GM19468 (cell line): ENCODE data around the gene PLD1.

ENCODE experiments used
- ATAC-seq: cut with Tn5 transposase; IDR thresholded peaks from one replicate; pipeline ENCODE4 v1.9.1; 2021; ENCODE audit warnings: mild to moderate bottlenecking, moderate library complexity, moderate number of reproducible peaks; ENCODE audit not compliant: unreplicated experiment; ENCODE audit errors: extremely low read depth

Gene PLD1

DNA sequence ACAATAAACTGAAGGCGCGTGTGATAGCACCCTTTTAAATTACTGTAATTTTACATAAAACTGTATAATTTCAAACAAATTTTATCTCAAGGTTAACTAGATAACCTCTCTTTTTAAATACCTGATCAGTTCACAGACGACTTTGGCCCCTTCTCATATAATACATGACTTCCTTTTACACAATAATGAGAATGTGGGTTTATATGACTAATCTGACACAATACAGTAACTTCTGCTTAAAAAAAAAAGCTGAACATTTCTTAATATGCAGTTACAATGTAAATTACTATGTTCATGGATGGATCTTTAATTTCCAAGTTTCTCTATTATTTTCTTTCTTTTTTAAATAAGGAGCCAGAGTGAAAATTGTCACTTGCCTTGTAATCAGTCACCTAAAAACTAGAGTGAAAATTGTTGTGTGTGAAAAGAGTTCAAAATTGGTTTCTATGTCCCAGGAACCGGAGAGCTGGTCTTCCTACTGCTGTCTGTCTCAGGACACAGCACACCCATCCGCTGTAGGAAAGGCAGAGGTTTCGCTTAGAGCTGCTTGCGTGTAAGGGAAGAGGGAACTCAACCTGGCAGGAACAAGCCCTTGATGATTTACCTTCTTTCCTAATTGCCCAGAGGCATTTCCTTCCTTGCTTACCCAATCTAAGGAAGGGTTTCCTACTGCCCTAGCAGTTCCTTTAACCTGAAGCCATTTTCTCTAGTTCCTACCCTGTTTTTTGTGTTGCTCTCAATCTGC, 33.3 kb downstream of the PLD1 start:
- no peak for ATAC-seq

- no peak for ATAC-seq
Observed at GRCh38 chr3:171776411-171776810, 33.9 kb downstream of the PLD1 start.

GRCh38 chr3:171775943-171776342, 34.3 kb downstream of the PLD1 start:
- ATAC-seq: no peak

DNA sequence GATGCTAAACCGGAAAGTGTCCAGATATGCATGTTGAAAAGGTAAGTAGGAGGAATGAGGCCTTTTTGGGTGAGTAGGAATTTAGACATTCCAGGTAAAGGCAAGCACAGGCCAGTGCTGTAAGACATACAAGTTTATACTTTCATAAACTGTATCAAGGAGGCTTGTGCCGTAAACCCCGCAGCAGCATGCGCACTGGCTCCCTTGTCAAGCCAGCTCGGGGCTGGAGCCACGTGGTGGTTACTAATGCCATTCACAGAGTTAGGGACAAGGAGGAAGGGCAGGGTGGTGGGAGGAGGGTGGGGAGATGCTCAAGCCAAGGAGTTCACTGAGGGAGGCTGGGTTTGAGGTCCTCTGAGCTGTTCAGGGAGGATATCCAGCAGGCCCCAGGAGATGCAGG, 35.8 kb downstream of the PLD1 start:
- ATAC-seq: no peak

GRCh38 chr3:171772427-171773056, 37.7 kb downstream of the PLD1 start:
- ATAC-seq: no peak

DNA sequence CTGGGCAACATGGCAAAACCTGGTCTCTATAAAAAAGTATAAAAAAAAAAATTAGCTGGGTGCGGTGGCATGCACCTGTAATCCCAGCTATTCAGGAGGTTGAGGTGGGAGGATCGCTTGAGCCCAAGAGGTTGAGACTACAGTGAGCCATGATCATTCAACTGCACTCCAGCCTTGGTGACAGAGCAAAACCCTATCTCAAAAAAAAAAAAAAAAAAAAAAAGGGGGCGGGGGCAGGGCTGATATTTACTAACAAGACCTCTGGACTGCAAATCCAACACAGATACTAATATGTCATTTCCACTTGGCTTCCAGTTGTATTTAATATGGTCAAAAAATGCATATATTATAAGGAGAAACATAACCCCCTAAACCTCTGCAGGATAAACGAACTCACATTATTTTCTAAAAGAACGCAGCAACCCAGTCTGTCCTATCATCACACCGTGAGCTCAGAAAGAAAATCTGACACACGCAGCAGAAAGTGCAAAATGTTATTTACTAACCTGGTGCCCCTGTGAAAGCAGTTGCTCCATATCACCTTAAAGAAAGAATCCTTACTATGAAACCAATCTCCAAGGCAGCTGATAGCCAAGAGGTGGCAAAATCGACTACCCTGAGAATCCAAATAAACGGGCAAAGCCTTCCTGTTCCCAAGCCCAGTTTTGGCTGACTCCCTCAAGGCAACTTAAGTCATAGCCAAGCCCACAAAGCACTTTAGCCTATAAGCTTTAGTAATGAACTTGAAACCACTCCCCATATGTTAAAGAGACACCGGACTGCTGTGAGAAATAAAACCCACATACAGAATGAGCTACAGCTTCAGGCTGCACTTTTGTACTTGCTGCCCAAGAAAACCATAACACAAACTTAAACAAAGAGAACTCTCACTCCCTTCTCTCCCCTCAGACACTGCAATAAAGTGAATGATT, 39.3 kb downstream of the PLD1 start:
- no peak for ATAC-seq

GRCh38 chr3:171769461-171769860, 40.8 kb downstream of the PLD1 start:
- no peak for ATAC-seq

DNA sequence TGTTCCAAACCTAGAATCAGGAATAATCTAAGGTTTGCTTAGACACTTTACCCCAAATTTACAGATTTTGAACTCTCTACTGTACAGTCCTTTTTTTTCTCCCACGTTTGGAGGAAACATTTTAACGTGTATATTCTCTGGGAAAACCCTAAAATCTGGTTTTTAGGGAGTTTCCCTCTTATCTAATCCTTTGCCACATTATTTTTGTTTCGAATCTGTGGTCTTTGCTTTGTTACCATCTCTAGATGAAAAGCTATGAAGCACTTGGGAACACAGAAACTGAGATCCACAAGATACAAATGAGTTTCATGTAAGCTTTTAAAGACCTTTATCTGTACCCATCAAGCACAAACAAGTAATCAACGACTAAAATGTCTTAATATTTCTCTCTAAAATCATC, 41.3 kb downstream of the PLD1 start:
- no peak for ATAC-seq

DNA sequence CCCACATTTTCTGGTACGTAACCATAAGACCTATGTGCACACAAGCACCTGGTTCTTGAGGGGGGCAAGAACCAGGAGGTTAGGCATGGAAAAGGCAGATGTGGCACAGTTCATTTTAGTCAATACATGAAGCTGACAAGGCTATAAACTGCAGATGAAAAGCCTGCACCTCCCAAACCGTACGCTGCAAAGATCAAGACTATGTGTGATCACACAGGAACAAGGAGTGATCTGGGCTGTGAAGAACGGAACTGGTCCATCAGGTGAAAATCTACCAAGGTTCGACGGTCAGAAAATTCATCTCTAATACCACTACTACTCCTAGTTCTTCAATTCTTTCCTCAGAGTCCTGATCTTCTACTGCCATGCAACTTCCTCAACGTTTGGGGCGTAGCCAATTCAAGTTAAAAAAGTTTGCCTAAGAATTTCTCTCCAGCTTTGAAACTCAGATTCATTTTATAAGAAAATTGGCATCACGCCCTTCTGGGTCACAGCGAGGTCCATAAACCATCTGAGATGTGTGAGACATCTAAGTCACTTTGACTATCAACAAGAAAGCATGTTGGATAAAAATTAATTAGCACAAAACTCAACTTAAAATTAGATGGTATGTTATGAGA, 41.9 kb downstream of the PLD1 start:
- ATAC-seq: no peak

DNA sequence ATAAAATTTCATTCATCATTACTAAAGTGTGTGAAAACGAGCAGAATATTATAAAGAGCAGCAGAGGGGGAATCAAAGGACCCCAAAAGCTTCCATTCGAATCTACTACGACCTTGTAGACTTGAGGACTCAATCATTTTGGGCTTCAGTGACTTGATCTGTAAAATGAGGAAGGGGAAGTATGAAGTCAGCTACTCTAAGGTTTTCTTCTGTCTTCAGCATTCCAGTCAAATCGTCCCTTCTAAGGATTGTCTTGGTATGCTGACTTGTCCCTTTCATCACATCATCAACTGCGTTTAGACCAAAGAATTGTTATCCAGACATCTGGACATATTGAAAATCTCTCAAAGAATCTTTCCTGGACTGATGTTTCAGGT, 44.8 kb downstream of the PLD1 start:
- no peak for ATAC-seq

DNA sequence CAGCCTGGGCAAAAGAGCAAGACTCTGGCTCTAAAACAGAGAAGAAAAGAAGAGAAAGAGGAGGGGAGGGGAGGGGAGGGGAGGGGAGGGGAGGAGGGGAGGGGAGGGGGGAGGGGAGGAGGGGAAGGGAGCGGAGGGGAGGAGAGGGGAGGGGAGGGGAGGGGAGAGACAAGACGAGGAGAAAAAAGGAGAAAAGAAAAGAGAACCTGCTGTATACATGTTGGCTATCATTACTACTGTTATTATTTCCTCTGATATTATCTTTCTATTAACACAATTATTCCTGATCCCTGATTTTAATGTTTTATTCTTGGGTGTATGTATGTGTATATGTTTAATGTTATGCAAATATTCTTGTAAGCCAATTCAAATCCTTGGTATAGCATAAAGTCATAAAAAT, 46.9 kb downstream of the PLD1 start:
- ATAC-seq: no peak

DNA sequence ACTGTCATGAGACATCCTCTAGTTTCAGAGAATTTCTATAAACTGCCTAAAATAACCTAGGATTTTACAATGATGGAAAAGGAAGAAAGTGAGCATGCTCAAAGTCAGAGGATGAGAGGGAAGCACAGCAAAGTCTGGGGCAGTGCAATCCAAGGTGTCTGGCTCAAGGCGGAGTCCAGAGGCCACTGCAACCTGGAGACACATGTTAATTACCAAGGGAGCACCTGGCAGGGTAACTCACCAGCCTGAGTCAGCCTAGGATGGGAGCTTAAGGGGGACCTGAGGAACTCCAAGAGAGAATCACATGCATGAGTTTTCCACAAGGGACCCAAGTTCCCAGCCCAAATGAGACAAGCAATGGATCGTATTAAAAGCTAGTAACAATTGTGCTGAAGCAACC, 49.8 kb downstream of the PLD1 start:
- ATAC-seq: no peak

- no peak for ATAC-seq
Observed at GRCh38 chr3:171758109-171758508, 52.2 kb downstream of the PLD1 start.

- no peak for ATAC-seq
Observed at GRCh38 chr3:171757361-171758034, 52.8 kb downstream of the PLD1 start.

DNA sequence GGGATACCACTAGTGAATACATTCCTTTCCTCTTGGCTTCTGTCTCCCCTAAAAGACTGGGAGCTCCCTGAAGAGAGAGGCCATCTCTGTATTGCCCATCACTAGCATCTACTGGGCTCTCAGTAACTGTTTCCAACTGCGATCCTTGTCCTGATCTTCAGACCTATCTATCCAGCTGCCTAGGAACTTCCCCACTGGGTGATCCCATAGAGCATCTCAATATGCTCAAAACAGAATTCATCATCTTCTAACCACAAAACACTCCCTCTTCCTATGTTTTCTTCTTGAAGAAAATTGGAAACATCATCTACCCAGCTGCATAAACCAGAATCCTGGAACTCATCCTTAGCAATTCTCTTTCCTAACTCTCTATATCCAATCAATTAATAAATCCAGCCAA, 54.6 kb downstream of the PLD1 start:
- no peak for ATAC-seq

DNA sequence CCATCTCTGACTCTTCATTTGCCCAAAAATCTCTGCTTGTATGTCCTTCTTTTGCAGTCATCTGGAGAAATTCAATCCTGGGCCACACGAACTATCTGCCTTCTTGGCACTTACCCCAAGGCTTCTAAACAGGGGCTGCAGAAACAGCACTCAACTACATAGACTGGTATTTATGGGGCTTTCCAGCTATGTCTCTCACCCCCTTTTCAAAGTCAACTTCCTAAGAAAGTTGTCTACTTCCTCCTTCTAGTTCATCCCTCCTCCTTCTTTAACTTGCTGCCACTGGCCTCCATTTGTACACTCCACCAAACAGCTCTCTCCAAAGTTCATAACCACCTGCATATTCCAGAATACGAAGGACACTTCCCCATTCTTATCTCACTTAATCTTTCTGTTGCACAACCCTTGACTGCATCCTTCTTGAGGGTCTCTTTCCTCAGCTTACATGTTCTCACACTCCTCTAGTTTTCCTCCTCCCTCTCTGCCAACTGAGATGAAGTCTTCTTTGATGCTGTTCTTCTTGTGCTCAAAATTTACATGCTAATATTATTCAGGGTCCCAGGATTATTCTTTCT, 55.2 kb downstream of the PLD1 start:
- no peak for ATAC-seq

DNA sequence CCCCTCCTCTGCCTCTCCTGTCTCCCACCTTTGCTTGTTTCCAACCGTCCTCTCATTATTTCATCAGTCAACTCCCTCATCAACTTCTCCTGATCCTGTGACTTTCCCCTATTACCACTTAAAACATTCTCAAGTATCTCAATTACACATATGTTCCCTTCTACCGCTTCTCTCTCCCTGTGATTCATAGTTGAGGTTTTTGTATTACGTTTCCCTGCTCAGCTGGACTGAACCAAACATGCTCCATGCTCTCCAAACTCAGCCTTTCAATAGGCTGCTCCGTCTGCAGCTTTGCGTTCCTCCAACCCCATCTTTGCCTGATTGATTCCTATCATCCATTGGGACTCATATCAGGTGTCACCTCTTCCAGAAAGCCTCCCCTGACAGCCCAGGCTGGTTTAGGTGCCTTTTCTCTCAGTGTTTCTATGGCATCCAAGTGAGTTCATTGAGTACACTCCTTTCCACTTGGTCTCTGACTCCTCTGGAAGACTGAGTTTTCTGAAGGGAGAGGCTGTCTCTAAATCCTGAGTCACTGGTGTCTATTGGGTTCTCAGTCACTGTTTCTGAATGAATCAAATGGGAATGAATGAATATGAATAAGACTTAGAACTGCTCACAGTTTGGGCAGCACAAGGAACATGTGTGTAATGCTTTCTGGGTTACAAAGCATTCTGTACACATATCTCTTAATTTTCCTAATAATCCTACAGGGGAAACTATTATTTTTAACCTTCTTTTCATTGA, 56.4 kb downstream of the PLD1 start:
- no peak for ATAC-seq

- no peak for ATAC-seq
Observed at GRCh38 chr3:171753025-171753472, 57.2 kb downstream of the PLD1 start.

DNA sequence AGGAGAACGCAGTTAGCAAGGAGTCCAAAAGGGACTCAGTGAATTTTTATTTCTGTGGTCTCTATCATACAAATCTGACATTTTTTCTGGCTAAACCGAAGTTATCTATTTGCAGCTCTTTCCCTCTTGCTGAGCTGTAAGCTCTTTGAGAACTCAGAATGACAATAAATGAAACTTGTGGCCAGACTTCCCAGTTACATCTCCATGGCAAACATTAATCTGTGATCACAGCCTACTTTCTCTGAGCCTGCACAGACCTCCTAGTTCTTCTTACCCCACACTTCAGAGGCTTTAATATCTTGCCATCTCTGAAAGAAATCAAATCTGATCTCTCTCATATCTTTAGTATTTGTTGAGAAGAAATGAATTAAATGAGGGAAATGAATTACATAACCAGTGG, 58.0 kb downstream of the PLD1 start:
- no peak for ATAC-seq
